ENCODE results near the gene GABBR2.

Gene GABBR2

DNA sequence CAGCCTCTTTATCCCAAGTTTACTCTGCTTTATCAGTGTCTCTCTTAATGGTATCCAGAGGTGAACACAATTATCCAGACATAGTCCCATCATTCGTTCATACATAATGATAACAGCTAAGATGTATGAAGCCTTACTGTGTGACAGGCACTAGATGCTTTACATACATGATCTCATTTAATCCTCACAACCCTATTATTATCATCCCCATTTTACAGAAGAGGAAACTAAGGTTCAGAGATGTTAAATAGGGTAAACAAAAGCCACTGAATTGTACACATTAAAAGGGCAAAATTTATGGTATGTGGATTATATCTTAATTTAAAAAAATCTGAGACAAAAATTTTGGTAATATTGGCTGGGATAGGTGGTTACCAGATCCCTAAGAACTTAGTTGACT is 329.2 kb downstream of the GABBR2 start:
- TF ChIP-seq CTCF (IDR thresholded peaks at IDR 0.05; ENCODE audit: borderline replicate concordance, insufficient read depth, low read depth, low read length): no peak
- no peak overlapping the region for H3K4me3 ChIP-seq (ENCODE audit: low read depth, low read length)

DNA sequence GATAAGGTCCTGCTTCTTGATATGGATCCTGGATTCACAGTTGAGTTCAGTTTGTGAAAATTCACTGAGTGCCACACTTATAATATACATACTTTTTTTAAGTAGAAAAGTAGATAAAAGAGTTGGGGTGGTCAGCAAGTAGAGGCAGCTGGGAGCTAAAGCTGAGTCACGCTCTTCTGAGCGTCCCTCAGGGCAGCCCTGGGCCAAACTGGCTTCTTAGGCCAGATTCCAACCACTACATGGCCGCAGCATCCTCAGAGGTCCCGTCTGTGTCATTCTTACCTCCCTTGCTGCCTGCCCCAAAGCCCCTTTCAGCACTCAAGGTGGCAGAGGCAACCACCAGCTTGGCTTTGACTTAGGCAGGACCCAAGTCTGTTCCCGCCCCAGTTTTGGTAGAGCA is 329.9 kb downstream of the GABBR2 start:
- no peak overlapping the region for H3K4me3 ChIP-seq (ENCODE audit: low read depth, low read length)
- TF ChIP-seq CTCF (IDR thresholded peaks at IDR 0.05; ENCODE audit: borderline replicate concordance, insufficient read depth, low read depth, low read length): no peak

GRCh38 chr9:98378206-98378780 is 330.4 kb downstream of the GABBR2 start:
- H3K4me3 ChIP-seq (ENCODE audit: low read depth, low read length): no peak overlapping the region
- TF ChIP-seq CTCF (IDR thresholded peaks at IDR 0.05; ENCODE audit: borderline replicate concordance, insufficient read depth, low read depth, low read length): no peak

GRCh38 chr9:98375138-98375726 is 333.5 kb downstream of the GABBR2 start:
- TF ChIP-seq CTCF (IDR thresholded peaks at IDR 0.05; ENCODE audit: borderline replicate concordance, insufficient read depth, low read depth, low read length): no peak

DNA sequence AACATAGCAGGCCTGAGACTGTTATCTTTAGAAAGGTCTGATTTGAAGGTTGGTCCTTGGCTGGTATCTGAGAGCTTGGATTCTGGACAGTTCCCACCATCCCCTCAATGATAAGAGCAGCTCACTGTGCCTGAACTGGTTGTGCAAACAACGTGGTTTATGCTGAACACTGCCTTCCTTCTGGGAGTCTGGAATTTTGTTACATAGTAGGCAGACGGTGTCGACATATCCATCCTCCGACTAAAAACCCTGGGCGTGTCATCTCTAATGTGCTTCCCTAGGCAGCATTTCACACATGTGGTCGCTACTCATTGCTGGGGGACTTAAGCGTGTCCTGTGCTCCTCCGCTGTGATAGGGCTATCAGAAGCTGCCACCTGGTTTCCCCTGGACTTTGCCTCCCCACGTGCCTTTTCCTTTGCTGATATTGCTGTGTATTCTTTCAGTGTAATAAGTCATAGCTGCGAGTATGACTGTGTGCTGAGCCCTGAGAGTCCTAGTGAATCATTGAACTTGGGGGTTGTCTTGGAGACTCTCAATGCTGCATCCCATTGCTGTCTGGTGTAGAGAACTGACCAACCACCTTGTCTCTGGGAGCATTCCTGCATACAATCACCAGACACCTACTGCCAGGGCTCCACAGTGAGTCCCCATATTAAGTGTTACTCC is 334.2 kb downstream of the GABBR2 start:
- TF ChIP-seq CTCF (IDR thresholded peaks at IDR 0.05; ENCODE audit: borderline replicate concordance, insufficient read depth, low read depth, low read length): no peak
- H3K4me3 ChIP-seq (ENCODE audit: low read depth, low read length): no peak overlapping the region

More at GRCh38 chr9:98375138-98375726, 333.5 kb downstream of the GABBR2 start:
- no peak overlapping the region for H3K4me3 ChIP-seq (ENCODE audit: low read depth, low read length)

- no peak for TF ChIP-seq CTCF (IDR thresholded peaks at IDR 0.05; ENCODE audit: borderline replicate concordance, insufficient read depth, low read depth, low read length)
- no peak overlapping the region for H3K4me3 ChIP-seq (ENCODE audit: low read depth, low read length)
Measured at GRCh38 chr9:98373609-98374008, 335.1 kb downstream of the GABBR2 start.

Measured in GM12875 (cell line).